ENCODE results near the gene PAM16.

PAM16 gene

GRCh38 chr16:4314532-4315185 lies 36.5 kb downstream of the PAM16 start:
- H2BK15ac ChIP-seq (replicated peaks; ENCODE audit: low read depth), result no peak overlapping the region
- WGBS (ENCODE audit: extremely low coverage, insufficient coverage, low lambda C conversion rate), result no CpG with 5 or more reads among the region's 33 CpGs
- H2BK5ac ChIP-seq (ENCODE audit: low read length), result no peak overlapping the region
- H3K27ac ChIP-seq (ENCODE audit: low read depth, low read length), result no peak overlapping the region
- no peak overlapping the region for H3K23ac ChIP-seq (ENCODE audit: low read length)
- H3K79me2 ChIP-seq (ENCODE audit: control insufficient read depth, insufficient read depth, low read length), result peaks cover 16% of the 10 kb centered on the region
- no peak overlapping the region for H4K5ac ChIP-seq (ENCODE audit: low read length)
- H2BK120ac ChIP-seq (ENCODE audit: low read depth, low read length), result no peak overlapping the region
- H3K4ac ChIP-seq (ENCODE audit: low read depth, low read length), result peak overlapping the region; percentile 77
- H3K4me3 ChIP-seq (ENCODE audit: low read length), result no peak overlapping the region
- no peak overlapping the region for H2AK5ac ChIP-seq (ENCODE audit: low read length)
- peaks cover 6% of the 10 kb centered on the region for H3K79me1 ChIP-seq (ENCODE audit: low read length)
- H4K8ac ChIP-seq (ENCODE audit: low read depth, low read length), result no peak overlapping the region
- H3K4me1 ChIP-seq (ENCODE audit: control insufficient read depth, low read depth, low read length), result peaks cover 4% of the 10 kb centered on the region
- peak overlapping the region; percentile 45 for H3K56ac ChIP-seq (ENCODE audit: low read length)
- peak; percentile 77 for DNase-seq
- peak overlapping the region; percentile 64 for H3K9ac ChIP-seq (ENCODE audit: low read length)
- peak overlapping the region; percentile 2 for H3K4me2 ChIP-seq (ENCODE audit: low read length)
- H3K18ac ChIP-seq (ENCODE audit: low read length), result peak overlapping the region; percentile 96
- H3K36me3 ChIP-seq (ENCODE audit: control insufficient read depth, insufficient read depth, low read length), result no peaks in the 10 kb centered on the region
- H3K27me3 ChIP-seq (ENCODE audit: insufficient read depth, low read length, poor library complexity), result no peaks in the 10 kb centered on the region

- no peak overlapping the region for H2BK5ac ChIP-seq (ENCODE audit: low read length)
- peaks cover 6% of the 10 kb centered on the region for H3K79me1 ChIP-seq (ENCODE audit: low read length)
- H3K79me2 ChIP-seq (ENCODE audit: control insufficient read depth, insufficient read depth, low read length), result peaks cover 11% of the 10 kb centered on the region
- no peak overlapping the region for H3K27ac ChIP-seq (ENCODE audit: low read depth, low read length)
- peak; percentile 81 for DNase-seq
- H4K8ac ChIP-seq (ENCODE audit: low read depth, low read length), result no peak overlapping the region
- no peak overlapping the region for H3K56ac ChIP-seq (ENCODE audit: low read length)
- no peaks in the 10 kb centered on the region for H3K27me3 ChIP-seq (ENCODE audit: insufficient read depth, low read length, poor library complexity)
- no peak overlapping the region for H2BK15ac ChIP-seq (replicated peaks; ENCODE audit: low read depth)
- no peak overlapping the region for H3K9ac ChIP-seq (ENCODE audit: low read length)
- no peak overlapping the region for H3K23ac ChIP-seq (ENCODE audit: low read length)
- WGBS (ENCODE audit: extremely low coverage, insufficient coverage, low lambda C conversion rate), result no CpG with 5 or more reads among the region's 43 CpGs
- H3K18ac ChIP-seq (ENCODE audit: low read length), result no peak overlapping the region
- no peak overlapping the region for H2AK5ac ChIP-seq (ENCODE audit: low read length)
- H3K36me3 ChIP-seq (ENCODE audit: control insufficient read depth, insufficient read depth, low read length), result no peaks in the 10 kb centered on the region
- peaks cover 4% of the 10 kb centered on the region for H3K4me1 ChIP-seq (ENCODE audit: control insufficient read depth, low read depth, low read length)
- H2BK120ac ChIP-seq (ENCODE audit: low read depth, low read length), result no peak overlapping the region
- no peak overlapping the region for H3K4me3 ChIP-seq (ENCODE audit: low read length)
- H3K4ac ChIP-seq (ENCODE audit: low read depth, low read length), result no peak overlapping the region
- no peak overlapping the region for H3K4me2 ChIP-seq (ENCODE audit: low read length)
- H4K5ac ChIP-seq (ENCODE audit: low read length), result no peak overlapping the region
Measured at GRCh38 chr16:4313563-4314531, 37.3 kb downstream of the PAM16 start.

- no peak overlapping the region for H2BK15ac ChIP-seq (replicated peaks; ENCODE audit: low read depth)
- H3K4me1 ChIP-seq (ENCODE audit: control insufficient read depth, low read depth, low read length), result peaks cover 9% of the 10 kb centered on the region
- no peak overlapping the region for H3K4me3 ChIP-seq (ENCODE audit: low read length)
- H2BK120ac ChIP-seq (ENCODE audit: low read depth, low read length), result no peak overlapping the region
- H3K79me1 ChIP-seq (ENCODE audit: low read length), result peaks cover 6% of the 10 kb centered on the region
- no peak overlapping the region for H4K5ac ChIP-seq (ENCODE audit: low read length)
- no peak overlapping the region for H2AK5ac ChIP-seq (ENCODE audit: low read length)
- H3K79me2 ChIP-seq (ENCODE audit: control insufficient read depth, insufficient read depth, low read length), result peaks cover 4% of the 10 kb centered on the region
- peak; percentile 98 for DNase-seq
- H3K4ac ChIP-seq (ENCODE audit: low read depth, low read length), result peak overlapping the region; percentile 81
- H3K4me2 ChIP-seq (ENCODE audit: low read length), result no peak overlapping the region
- no peak overlapping the region for H3K9ac ChIP-seq (ENCODE audit: low read length)
- H2BK5ac ChIP-seq (ENCODE audit: low read length), result no peak overlapping the region
- H3K56ac ChIP-seq (ENCODE audit: low read length), result peak overlapping the region; percentile 9
- no peak overlapping the region for H3K18ac ChIP-seq (ENCODE audit: low read length)
- no peak overlapping the region for H3K23ac ChIP-seq (ENCODE audit: low read length)
- H4K8ac ChIP-seq (ENCODE audit: low read depth, low read length), result no peak overlapping the region
- H3K27me3 ChIP-seq (ENCODE audit: insufficient read depth, low read length, poor library complexity), result no peaks in the 10 kb centered on the region
- H3K27ac ChIP-seq (ENCODE audit: low read depth, low read length), result peak overlapping the region; percentile 6
- WGBS (ENCODE audit: extremely low coverage, insufficient coverage, low lambda C conversion rate), result no CpG with 5 or more reads among the region's 11 CpGs
- no peaks in the 10 kb centered on the region for H3K36me3 ChIP-seq (ENCODE audit: control insufficient read depth, insufficient read depth, low read length)
Measured at GRCh38 chr16:4309833-4310266, 41.3 kb downstream of the PAM16 start.

GRCh38 chr16:4309102-4309832 lies 41.9 kb downstream of the PAM16 start:
- H3K4ac ChIP-seq (ENCODE audit: low read depth, low read length), result no peak overlapping the region
- no peak overlapping the region for H2BK120ac ChIP-seq (ENCODE audit: low read depth, low read length)
- H3K27me3 ChIP-seq (ENCODE audit: insufficient read depth, low read length, poor library complexity), result no peaks in the 10 kb centered on the region
- H3K9ac ChIP-seq (ENCODE audit: low read length), result no peak overlapping the region
- H3K79me2 ChIP-seq (ENCODE audit: control insufficient read depth, insufficient read depth, low read length), result peaks cover 4% of the 10 kb centered on the region
- H3K4me3 ChIP-seq (ENCODE audit: low read length), result no peak overlapping the region
- no peak for DNase-seq
- no peak overlapping the region for H3K23ac ChIP-seq (ENCODE audit: low read length)
- no peak overlapping the region for H3K4me2 ChIP-seq (ENCODE audit: low read length)
- no peak overlapping the region for H2BK5ac ChIP-seq (ENCODE audit: low read length)
- no peak overlapping the region for H4K8ac ChIP-seq (ENCODE audit: low read depth, low read length)
- no CpG with 5 or more reads among the region's 14 CpGs for WGBS (ENCODE audit: extremely low coverage, insufficient coverage, low lambda C conversion rate)
- peaks cover 6% of the 10 kb centered on the region for H3K79me1 ChIP-seq (ENCODE audit: low read length)
- no peak overlapping the region for H3K56ac ChIP-seq (ENCODE audit: low read length)
- H4K5ac ChIP-seq (ENCODE audit: low read length), result no peak overlapping the region
- H3K18ac ChIP-seq (ENCODE audit: low read length), result no peak overlapping the region
- H3K4me1 ChIP-seq (ENCODE audit: control insufficient read depth, low read depth, low read length), result peaks cover 9% of the 10 kb centered on the region
- H3K36me3 ChIP-seq (ENCODE audit: control insufficient read depth, insufficient read depth, low read length), result no peaks in the 10 kb centered on the region
- peak overlapping the region; percentile 6 for H3K27ac ChIP-seq (ENCODE audit: low read depth, low read length)
- no peak overlapping the region for H2BK15ac ChIP-seq (replicated peaks; ENCODE audit: low read depth)
- no peak overlapping the region for H2AK5ac ChIP-seq (ENCODE audit: low read length)

GRCh38 chr16:4307215-4308037 lies 43.7 kb downstream of the PAM16 start:
- peaks cover 6% of the 10 kb centered on the region for H3K79me1 ChIP-seq (ENCODE audit: low read length)
- peak overlapping the region; percentile 79 for H3K56ac ChIP-seq (ENCODE audit: low read length)
- H2BK5ac ChIP-seq (ENCODE audit: low read length), result peak overlapping the region; percentile 3
- DNase-seq, result peak; percentile 98
- peaks cover 4% of the 10 kb centered on the region for H3K79me2 ChIP-seq (ENCODE audit: control insufficient read depth, insufficient read depth, low read length)
- no peak overlapping the region for H2AK5ac ChIP-seq (ENCODE audit: low read length)
- H3K9ac ChIP-seq (ENCODE audit: low read length), result peak overlapping the region; percentile 88
- H2BK15ac ChIP-seq (replicated peaks; ENCODE audit: low read depth), result no peak overlapping the region
- H3K27me3 ChIP-seq (ENCODE audit: insufficient read depth, low read length, poor library complexity), result no peaks in the 10 kb centered on the region
- H3K27ac ChIP-seq (ENCODE audit: low read depth, low read length), result peak overlapping the region; percentile 49
- H3K36me3 ChIP-seq (ENCODE audit: control insufficient read depth, insufficient read depth, low read length), result no peaks in the 10 kb centered on the region
- peak overlapping the region; percentile 18 for H3K18ac ChIP-seq (ENCODE audit: low read length)
- peak overlapping the region; percentile 83 for H3K4me2 ChIP-seq (ENCODE audit: low read length)
- H2BK120ac ChIP-seq (ENCODE audit: low read depth, low read length), result no peak overlapping the region
- H3K23ac ChIP-seq (ENCODE audit: low read length), result no peak overlapping the region
- no CpG with 5 or more reads among the region's 68 CpGs for WGBS (ENCODE audit: extremely low coverage, insufficient coverage, low lambda C conversion rate)
- H4K8ac ChIP-seq (ENCODE audit: low read depth, low read length), result no peak overlapping the region
- H3K4ac ChIP-seq (ENCODE audit: low read depth, low read length), result no peak overlapping the region
- H3K4me3 ChIP-seq (ENCODE audit: low read length), result peak overlapping the region; percentile 20
- H3K4me1 ChIP-seq (ENCODE audit: control insufficient read depth, low read depth, low read length), result peaks cover 9% of the 10 kb centered on the region
- H4K5ac ChIP-seq (ENCODE audit: low read length), result no peak overlapping the region

Data from mesendoderm (in vitro differentiated cells).